NCI-H510A (cell line): ENCODE data around the gene GPN2.
A peak's percentile ranks its signal among the peaks of the same experiment; 100 is the strongest.

Experiments used
- DNase-seq: peaks from one replicate; lab custom pipeline; 2025; lab: John Stamatoyannopoulos, UW

GPN2 gene

GRCh38 chr1:26889551-26890466 is at the start of gene GPN2:
Gene GPN2, minus strand, starts transcription at chr1:26890283. Its CDS starts 187 bp downstream, at chr1:26890096.
- DNase-seq = peak; percentile 61

DNA sequence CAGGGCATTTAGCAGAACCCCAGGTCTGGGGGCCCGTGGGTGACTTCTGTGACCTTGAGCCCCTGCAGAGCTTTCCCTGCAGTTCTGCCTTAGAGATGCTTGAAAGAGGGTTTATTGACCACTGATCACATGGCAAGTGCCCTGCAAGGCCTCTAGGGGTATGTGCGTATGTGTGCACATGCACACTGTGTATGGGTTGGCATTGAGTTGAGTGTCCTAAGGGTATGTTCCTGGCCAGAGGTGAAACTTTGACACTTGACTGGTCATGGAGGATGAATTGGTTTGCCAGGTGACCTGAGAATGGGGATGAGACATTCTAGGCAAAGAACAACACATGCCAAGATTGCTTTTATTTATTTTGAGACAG is 48.6 kb upstream of the GPN2 start:
- DNase-seq = no peak

DNA sequence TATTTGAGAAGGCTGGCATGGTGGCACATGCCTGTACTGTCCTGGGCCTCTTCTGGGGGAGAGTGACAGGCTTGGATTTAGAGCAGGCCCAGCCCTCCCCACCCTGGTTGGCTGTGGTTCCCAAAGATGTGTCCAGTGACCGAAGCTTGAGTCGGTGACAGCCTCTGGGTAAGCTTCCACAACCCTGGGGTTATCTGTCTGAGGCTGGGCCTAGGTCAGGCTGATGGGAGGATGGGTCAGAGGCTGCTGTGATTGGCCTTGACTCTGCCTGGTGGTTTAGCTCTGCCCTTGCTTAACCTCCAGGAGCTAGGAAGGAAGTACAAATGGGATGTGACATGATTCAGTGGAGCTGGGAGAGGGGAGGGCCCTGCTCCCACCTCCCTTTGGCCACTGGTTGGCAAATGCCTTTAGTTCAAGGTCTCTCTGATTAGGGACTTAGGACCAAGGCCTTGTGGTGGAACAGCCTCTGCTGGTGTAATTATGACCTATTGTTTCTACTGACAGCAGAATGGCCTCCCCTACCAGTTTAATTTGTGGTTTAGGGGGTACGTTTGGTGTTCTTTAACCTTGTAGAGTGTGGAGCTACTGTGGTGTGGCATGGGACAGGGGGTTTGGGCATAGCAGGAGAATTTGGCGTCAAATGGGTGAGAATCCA is 48.0 kb upstream of the GPN2 start:
- DNase-seq = no peak

- DNase-seq = no peak
Observed at GRCh38 chr1:26936823-26937222, 46.7 kb upstream of the GPN2 start.

DNA sequence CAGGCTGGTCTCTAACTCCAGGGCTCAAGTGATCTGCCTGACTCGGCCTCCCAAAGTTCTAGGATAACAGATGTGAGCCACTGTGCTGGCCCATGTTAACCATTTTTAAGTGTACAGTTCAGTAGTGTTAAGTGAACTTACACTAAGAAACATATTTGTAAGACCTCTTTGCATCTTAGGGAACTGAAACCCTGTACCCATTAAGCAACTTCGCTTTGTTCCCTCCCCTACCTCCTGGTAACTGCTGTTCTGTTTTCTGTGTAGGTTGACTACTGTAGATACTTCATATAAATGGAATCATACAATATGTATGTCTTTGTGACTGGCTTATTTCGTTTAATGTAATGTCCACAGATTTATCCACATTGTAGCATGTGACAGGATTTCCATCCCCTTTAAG is 42.4 kb upstream of the GPN2 start:
- DNase-seq = no peak

GRCh38 chr1:26923711-26924110 is 33.6 kb upstream of the GPN2 start:
- DNase-seq = no peak

GRCh38 chr1:26922901-26923300 is 32.8 kb upstream of the GPN2 start:
- DNase-seq = no peak

GRCh38 chr1:26922431-26922729 is 32.3 kb upstream of the GPN2 start:
- DNase-seq = no peak

DNA sequence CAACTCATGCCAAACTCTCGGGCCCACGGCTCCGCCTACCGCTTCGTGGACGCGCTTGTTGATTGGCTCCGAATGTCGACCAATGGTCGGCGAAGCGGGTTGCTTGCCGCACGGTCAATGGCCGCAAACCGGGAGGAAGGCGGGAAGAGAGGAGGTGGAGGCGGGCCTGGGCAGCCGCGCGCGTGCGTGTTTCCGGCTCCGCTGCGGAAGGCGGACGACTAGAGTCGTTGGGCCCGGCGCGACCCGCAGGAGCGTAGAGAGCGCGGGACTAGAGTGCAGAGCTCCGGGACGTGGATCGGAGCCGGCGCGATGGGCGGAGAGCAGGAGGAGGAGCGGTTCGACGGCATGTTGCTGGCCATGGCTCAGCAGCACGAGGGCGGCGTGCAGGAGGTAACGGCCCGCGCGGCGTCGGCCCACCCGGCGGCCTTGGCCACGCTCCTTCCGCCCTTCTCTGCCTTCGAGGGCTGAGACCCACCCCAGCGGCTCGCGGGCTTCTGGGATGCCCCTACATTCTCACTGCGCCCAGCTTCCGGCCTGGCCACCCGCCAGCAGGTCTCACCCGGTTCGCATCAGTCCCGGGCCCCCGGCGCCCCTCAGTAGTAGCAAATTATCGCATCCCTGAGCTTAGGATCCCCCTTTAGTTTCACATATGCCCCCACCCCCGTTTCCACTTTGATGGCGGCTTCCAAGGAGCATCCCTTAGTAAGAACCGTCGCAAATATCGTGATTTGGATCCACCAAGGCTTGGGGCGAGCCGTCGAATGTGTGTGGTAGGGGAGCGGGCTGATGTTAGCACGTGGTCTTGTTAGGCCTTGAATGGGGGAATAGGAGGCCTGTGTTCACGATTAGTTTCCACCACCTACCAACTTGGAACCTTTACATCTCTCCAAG is 31.7 kb upstream of the GPN2 start, which contains the start of gene NUDC:
NUDC (plus strand) TSS at position 204 of the 891 bp plus-strand sequence; CDS start at position 310, 106 bp downstream.
- peak; percentile 94 for DNase-seq

DNA sequence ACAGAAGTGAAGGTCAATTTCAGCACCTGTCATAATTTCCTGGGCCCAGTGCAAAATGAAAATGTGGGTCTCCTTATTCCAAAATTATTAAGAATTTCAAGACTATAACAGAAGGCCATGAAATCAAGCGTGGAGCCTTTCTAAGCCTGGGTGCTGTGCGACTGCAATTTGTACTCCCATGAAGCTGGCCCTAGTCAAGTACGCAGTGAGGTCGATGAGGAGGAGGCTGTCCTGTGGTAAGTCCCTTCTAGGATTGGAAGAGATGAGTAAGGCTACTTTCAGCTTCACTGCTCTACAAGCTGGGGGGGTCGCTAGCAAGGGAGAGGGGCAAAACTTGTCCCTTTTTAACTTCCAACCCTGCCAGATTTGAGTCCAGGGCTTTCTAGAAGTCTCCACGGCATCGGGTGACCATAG is 31.1 kb upstream of the GPN2 start:
- DNase-seq = peak; percentile 66

- peak; percentile 17 for DNase-seq
Observed at GRCh38 chr1:26915204-26915842, 25.2 kb upstream of the GPN2 start.

DNA sequence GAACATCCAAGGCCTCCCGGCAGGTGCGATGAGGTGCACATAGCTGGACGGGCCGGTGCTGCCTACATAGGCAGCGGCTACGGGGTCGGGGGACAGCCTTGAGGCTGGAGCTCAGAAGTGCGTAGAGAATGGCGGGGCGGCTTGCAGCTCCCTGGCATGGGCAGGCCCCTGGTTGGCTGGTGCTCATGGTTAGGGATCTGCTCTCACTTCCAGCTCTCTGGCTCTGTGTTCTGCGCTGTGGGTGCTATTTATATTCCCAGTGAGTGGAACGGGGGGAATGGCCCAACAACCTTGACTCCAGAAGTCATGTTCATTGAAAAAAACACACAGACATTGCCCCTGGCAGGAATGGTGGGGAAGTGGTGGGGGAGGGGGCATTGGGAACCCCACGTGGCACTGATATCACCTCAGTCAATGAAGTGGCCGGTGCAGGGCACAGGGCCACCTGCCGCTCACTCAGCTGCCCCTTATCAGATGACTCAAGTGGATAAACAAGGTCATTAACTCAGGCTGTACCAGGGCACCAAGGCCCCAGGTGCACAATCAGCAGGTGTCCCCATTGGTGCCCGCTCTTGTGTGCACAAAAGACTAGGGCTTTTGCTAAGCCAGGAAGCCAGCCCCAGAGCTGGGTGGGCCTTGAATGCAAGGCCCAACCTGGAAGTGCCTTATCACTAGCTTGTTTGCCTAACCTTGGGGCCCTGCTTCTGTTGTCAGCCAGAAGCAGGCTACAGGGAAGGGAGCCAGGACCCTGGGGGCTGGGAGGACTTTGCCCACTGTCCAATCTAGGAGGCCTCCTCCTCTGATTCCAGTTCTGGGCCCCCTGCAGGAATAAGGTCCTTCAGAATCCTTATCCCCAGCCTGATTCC is 23.9 kb upstream of the GPN2 start, which contains the start of gene NR0B2:
NR0B2 (minus strand) TSS at position 222 of the 866 bp plus-strand sequence; CDS start at position 187, 35 bp downstream.
- peak; percentile 98 for DNase-seq

DNA sequence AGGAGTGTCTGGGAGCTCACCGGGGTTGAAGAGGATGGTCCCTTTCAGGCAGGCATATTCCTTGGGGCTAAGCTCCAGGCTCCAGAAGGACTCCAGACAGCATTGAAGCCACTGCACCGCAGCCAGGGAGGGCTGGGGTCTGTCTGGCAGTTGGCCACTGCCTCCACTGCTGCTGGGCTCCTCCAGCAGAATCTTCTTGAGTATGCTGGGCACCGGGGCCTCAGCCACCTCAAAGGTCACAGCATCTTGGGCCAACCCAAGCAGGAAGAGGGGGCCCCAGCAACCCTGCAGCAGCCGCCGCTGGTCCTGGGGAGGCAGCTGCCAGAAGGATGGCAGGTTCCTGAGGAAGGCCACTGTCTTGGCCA is 23.3 kb upstream of the GPN2 start:
- no peak for DNase-seq

DNA sequence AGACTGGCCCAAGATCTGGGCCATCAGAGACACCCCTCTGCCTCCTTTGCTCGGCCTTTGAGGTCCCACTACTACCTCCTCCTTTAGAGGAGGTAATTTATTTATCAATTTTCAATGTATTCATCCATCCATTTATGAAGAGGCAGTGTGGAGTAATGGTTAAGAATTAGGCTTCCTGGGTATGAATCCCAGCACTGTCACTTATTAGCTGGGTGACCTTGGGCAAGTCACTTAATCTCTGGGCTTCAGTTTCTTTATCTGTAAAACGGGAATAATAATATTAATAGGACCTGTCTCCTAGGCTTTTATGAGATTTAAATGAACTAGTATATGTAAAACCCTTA is 22.0 kb upstream of the GPN2 start:
- DNase-seq = no peak

DNA sequence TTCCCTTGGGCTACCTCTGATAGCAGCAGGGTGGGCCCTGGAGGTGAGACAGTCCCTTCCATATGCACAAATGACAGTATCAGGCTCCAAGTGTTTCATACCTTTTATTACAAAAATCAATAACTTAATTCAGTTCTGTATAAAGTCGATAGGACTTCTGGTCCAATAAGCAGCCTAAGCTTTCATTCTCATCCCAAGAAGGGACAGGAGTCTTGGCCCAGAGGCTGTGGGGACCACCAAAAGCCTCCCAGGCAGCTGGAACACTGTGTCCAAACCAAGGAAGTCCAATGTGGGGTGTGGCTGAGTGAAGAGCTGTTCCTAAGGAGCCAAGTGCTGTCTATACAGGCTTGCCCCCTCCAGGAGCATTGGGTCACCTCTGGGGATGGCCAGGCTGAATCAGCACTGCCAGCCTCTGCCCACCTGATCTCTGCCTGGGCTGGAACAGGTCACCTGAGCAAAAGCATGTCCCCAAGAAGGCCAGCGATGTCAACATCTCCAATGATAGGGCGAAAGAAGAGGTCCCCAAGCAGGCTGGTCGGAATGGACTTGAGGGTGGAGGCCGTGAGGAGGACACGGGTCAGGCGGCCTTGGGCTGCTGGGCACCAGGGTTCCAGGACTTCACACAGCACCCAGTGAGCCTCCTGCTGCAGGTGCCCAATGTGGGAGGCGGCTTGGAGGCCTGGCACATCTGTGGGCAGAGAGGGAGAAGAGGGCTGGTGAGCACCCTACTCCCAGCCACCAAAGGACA is 21.5 kb upstream of the GPN2 start:
- no peak for DNase-seq

- no peak for DNase-seq
Observed at GRCh38 chr1:26910343-26911160, 20.5 kb upstream of the GPN2 start.

GRCh38 chr1:26909951-26910342 is 19.9 kb upstream of the GPN2 start:
- DNase-seq = no peak

GRCh38 chr1:26907071-26907917 is 17.2 kb upstream of the GPN2 start:
- DNase-seq = no peak
